Neuron (in vitro differentiated cells): ENCODE data around the gene PRPSAP2.

Experiments used
- H2AFZ ChIP-seq: one replicate; pipeline ENCODE4 v1.6.1; 2013; ENCODE audit warnings: low read depth, mild to moderate bottlenecking, inconsistent platforms, low read length, moderate library complexity
- H3K27me3 ChIP-seq: one replicate; pipeline ENCODE4 v1.6.1; 2013; ENCODE audit warnings: low read length; ENCODE audit not compliant: insufficient read depth
- H3K36me3 ChIP-seq: one replicate; pipeline ENCODE4 v1.6.1; 2013; ENCODE audit warnings: low read length; ENCODE audit not compliant: insufficient read depth
- H3K4me1 ChIP-seq: one replicate; pipeline ENCODE4 v1.6.1; 2013; ENCODE audit warnings: low read length; ENCODE audit not compliant: insufficient read depth
- H3K4me3 ChIP-seq: 2 replicates; pipeline ENCODE4 v1.5.1; 2013; ENCODE audit warnings: mild to moderate bottlenecking, low read length, moderate library complexity
- H3K9me3 ChIP-seq: one replicate; pipeline ENCODE4 v1.6.1; 2013; ENCODE audit warnings: low read length

Gene PRPSAP2

DNA sequence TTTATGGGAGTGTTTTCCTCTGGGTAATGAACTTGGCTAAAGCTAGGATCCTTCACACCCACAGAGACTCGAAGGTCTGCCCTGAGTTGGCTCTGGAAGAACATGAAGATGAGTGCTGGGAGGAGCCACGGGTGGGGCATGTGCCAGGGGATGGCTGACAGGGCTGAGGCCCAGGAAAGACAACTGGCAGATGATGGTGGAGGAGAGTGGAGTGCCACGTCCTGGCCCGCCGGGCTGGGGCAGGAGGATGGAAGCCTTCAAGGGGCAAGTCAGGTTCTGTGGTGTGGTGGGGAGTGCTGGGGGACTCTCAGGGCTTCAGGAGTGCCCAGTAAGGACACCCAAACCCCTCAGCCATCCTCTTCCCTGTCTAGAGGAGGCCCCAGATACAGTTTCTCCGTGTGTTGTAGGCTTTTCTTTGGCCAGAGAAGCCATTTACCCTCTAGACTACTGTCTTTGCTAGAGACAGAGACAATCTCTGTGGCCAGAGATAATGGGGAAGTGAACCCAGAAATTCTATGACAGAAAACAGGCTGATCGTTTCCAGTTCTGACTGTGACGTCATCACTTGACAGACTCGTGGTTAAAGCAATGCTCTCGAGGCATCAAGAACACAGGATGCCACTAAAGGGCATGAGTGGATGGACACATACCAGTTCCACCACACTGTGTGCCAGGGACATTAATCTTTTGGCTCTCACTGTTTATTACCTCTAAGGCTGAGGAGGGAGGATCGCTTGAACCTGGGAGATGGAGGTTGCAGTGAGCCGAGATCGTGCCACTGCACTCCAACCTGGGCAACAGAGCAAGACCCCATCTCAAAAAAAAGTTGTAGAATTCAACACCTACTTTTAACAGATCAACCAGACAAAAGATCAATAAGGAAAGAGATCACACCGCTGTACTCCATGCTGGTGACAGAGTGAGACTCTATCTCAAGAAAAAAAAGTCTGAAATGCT, 75.4 kb downstream of the PRPSAP2 start:
- no peaks in the 10 kb centered on the region for H3K27me3 ChIP-seq
- peaks cover 29% of the 10 kb centered on the region for H3K36me3 ChIP-seq
- no peak overlapping the region for H3K4me3 ChIP-seq
- no peaks in the 10 kb centered on the region for H3K9me3 ChIP-seq
- H3K4me1 ChIP-seq, result no peaks in the 10 kb centered on the region
- no peak overlapping the region for H2AFZ ChIP-seq

DNA sequence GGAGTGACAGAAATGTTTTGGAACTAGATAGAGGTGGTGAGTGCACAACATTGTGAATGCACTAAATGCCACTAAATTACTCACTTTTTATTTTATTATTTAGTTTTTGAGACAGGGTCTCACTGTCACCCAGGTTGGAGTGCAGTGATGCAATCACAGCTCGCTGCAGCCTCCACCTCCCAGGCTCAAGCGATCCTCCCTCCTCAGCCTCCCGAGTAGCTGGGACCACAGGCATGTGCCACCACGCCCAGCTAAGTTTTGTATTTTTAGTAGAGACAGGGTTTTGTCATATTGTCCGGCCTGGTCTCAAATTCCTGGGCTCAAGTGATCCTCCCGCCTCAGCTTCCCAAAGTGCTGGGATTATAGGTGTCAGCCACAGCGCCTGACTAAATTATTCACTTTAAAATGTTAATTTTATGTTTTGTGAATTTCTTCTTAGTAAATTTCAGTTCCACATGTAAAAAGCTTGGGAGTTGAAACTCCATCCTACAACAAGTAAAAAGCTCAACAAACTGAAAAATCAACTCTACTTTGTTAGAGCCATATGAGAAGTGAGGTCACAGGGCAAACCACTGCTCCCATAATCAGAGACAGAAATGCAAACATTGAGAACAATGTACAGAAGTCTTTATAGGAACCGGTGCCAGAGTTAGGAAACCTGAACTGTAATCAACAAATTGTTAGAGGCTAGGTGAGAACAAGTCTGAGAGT, 80.2 kb downstream of the PRPSAP2 start:
- Histone ChIP-seq H3K4me1 (no peaks in the 10 kb centered on the region), H3K9me3 (no peaks in the 10 kb centered on the region), H2AFZ (no peak overlapping the region), H3K4me3 (no peak overlapping the region), H3K36me3 (no peaks in the 10 kb centered on the region), H3K27me3 (no peaks in the 10 kb centered on the region)

DNA sequence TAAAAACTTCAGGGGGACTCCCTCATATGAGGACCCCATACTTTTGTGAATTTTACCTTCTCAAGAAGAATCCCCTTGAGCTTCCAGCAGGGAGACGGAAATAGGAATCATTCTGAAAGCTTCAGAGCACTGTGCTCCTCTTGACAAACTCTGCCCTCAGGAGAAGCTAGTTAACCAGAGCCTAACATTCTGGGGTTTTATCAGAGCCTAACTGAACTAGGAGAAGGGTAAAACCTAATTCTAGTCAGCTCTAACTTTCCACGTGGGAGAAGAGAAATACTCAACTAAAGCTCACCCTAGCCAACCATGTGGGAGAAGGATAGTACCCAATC, 80.7 kb downstream of the PRPSAP2 start:
- Histone ChIP-seq H3K9me3 (no peaks in the 10 kb centered on the region), H3K27me3 (no peaks in the 10 kb centered on the region), H3K36me3 (no peaks in the 10 kb centered on the region), H2AFZ (no peak overlapping the region), H3K4me3 (no peak overlapping the region), H3K4me1 (no peaks in the 10 kb centered on the region)

DNA sequence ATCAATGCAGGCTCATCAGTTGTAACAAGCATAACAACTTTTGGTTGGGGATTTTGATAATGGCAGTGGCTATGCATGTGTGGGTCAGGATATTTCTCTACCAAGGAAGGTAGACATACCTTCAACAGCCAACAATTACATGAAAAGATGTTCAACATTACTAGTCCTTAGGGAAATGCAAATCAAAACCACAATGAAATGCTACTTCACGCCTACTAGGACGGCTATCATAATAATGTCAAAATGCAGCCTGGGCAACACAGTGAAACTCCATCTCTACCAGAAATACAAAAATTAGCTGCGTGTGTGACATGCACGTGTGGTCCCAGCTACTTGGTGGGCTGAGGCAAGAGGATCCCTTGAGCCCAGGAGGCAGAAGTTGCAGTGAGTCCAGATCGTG, 86.7 kb downstream of the PRPSAP2 start:
- no peaks in the 10 kb centered on the region for H3K9me3 ChIP-seq
- H3K4me3 ChIP-seq, result no peak overlapping the region
- no peaks in the 10 kb centered on the region for H3K36me3 ChIP-seq
- H3K27me3 ChIP-seq, result peaks cover 6% of the 10 kb centered on the region
- H2AFZ ChIP-seq, result no peak overlapping the region
- H3K4me1 ChIP-seq, result no peaks in the 10 kb centered on the region

DNA sequence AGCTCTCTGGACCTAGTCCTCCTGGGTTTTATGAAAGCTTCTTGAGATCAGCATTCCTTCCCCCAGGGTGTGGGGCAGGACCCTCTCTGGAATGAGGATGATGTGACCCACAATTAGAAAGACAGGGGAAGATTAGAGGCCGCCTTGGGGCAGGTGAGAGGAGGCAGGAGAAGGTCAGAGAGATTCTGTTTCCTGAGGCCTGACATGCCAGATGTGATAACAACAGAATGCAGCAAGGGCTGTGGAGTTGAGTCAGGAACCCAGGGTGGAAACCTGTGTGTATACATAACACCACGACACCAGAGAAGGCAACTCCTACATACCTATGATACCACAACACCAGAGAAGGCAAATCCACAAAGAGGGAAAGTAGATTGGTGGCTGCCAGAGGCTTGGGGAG, 88.6 kb downstream of the PRPSAP2 start:
- Histone ChIP-seq H3K36me3 (no peaks in the 10 kb centered on the region), H3K4me3 (no peak overlapping the region), H3K27me3 (peaks cover 6% of the 10 kb centered on the region)

DNA sequence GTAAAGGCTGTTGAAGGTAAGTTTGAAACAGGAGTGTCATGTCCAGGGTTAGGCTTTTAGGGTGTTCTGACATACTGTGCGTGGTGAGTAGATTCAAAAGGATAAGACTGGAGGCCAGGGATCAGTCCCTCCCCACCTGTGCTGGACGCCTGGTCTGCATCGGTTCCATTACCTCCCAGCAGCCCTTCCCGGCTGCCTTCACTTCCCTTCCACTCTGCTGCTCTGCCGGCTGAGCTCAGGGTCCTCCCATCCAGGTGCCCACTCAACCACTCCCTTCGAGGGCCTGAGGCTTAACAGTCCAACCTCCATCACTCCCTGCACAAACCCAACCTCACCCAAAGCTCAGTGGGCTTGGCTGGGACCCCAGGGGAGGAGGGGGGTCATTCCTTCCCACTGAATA, 89.9 kb downstream of the PRPSAP2 start:
- H3K4me1 ChIP-seq, result no peaks in the 10 kb centered on the region
- no peaks in the 10 kb centered on the region for H3K36me3 ChIP-seq
- peaks cover 6% of the 10 kb centered on the region for H3K27me3 ChIP-seq
- H3K9me3 ChIP-seq, result no peaks in the 10 kb centered on the region
- no peak overlapping the region for H3K4me3 ChIP-seq
- H2AFZ ChIP-seq, result no peak overlapping the region

More for the DNA sequence above, 88.6 kb downstream of the PRPSAP2 start:
- Histone ChIP-seq H2AFZ (no peak overlapping the region), H3K4me1 (no peaks in the 10 kb centered on the region), H3K9me3 (no peaks in the 10 kb centered on the region)

DNA sequence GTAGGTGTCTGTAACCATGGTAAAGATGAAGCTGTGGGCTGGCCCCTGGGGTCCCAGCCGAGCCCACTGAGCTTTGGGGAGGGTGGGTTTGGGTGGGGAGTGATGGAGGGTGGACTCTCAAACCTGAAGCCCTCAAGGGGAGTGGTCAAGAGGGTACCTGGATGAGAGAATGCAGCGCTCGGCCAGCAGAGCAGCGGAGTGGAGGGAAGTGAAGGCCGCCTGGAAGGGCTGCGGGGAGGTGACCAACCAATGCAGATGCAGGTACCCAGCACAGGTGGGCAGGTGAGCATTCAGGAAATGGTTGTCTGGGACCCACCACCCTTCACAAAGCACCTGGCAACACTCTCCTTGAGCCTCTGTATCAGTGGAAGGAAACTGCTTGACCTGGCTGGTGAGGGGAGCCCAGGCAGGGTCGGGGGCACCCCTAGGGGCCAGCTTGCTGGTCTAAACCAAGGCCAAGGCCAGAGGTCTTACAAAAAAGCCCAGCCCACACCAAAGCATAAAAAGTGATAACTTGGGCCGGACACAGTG, 90.6 kb downstream of the PRPSAP2 start:
- no peaks in the 10 kb centered on the region for H3K36me3 ChIP-seq
- H2AFZ ChIP-seq, result no peak overlapping the region
- H3K27me3 ChIP-seq, result peaks cover 6% of the 10 kb centered on the region
- H3K4me3 ChIP-seq, result no peak overlapping the region
- H3K4me1 ChIP-seq, result no peaks in the 10 kb centered on the region
- H3K9me3 ChIP-seq, result no peaks in the 10 kb centered on the region

DNA sequence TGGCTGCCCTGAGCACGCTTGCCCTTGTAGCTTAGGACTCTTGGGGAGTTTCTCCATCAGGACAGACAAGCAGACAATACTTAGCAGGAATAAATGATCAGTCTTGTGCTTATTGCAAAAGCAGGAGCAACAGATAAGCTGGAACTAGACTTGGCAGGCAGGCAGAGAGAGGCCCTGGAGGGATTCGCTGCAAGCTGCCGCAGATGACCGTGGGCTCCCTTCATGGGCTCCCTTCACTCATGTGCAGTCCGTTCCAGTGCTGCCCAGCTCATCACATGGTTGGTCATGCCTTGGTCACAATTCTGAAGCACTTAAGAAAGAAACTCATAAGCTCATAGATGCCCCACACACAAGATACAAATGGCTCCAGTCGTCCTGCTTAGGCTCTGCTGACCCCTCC, 91.6 kb downstream of the PRPSAP2 start:
- H3K4me3 ChIP-seq, result no peak overlapping the region
- H3K4me1 ChIP-seq, result no peaks in the 10 kb centered on the region
- no peaks in the 10 kb centered on the region for H3K36me3 ChIP-seq
- no peak overlapping the region for H2AFZ ChIP-seq
- H3K9me3 ChIP-seq, result no peaks in the 10 kb centered on the region
- peaks cover 6% of the 10 kb centered on the region for H3K27me3 ChIP-seq

DNA sequence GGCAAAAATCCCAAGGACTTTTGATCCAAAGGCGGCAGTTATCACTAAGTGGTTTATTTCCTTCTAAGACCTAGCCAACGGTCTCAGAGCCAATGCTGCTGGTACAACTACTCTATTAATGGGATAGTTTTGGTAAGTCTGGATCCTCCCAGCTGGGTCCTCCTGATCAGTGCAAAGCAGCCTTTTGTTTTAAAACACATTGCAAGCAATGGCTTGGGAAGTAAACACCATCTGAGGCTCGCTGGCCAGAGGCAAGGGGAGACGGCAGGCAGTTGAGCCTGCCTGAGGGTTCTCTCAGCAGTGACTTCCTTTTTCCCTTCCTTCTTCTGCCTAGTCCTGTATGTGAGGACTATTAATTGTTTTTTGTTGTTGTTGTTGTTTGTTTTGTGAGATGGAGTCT, 92.4 kb downstream of the PRPSAP2 start:
- Histone ChIP-seq H2AFZ (no peak overlapping the region), H3K4me1 (no peaks in the 10 kb centered on the region), H3K4me3 (no peak overlapping the region), H3K36me3 (no peaks in the 10 kb centered on the region), H3K27me3 (peaks cover 6% of the 10 kb centered on the region), H3K9me3 (no peaks in the 10 kb centered on the region)

DNA sequence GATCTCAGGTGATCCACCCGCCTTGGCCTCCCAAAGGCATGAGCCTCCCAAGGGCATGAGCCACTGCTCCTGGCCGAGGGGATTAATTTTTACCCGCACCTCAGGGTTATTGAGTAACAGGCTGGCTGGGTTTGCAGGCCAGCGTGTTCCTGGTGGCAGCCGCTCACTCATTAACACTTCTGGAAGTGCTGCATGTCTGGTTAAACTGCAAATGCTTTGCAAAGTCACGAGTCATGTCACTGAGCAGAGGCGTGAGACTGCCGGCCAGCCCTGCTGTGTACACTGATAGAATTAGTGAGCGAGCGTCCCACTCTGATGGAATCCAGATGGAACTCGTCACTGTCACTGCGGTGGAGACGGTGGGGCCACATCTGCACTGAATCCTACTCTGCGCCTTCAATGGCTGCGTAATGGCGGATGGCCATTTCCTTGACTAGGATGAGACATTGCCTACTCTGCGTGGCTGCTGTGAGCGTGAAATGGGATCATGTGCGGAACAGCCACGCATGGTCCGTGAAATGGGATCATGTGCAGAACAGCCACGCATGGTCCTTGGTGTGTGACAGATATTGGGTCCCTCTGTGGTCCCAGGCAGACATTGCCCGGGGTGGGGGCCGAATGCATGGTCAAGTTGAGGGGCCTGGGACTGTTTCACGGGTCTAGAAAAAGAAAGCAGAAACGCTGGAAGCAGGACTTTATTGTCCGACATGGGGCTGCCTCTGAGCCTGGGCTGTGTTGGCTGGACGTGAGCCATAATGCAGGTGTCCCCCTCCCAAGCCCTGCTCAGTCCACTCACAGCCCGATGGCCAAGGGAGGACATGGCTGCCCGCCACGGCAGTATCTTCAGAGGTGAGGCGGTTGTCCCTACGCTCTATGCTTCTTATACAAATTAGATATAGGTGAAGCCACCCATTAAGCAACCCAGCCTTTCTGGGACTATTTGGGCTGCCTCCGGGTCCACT, 93.3 kb downstream of the PRPSAP2 start:
- no peaks in the 10 kb centered on the region for H3K36me3 ChIP-seq
- no peaks in the 10 kb centered on the region for H3K4me1 ChIP-seq
- H3K27me3 ChIP-seq, result peaks cover 6% of the 10 kb centered on the region
- no peak overlapping the region for H2AFZ ChIP-seq
- H3K4me3 ChIP-seq, result no peak overlapping the region
- H3K9me3 ChIP-seq, result no peaks in the 10 kb centered on the region

DNA sequence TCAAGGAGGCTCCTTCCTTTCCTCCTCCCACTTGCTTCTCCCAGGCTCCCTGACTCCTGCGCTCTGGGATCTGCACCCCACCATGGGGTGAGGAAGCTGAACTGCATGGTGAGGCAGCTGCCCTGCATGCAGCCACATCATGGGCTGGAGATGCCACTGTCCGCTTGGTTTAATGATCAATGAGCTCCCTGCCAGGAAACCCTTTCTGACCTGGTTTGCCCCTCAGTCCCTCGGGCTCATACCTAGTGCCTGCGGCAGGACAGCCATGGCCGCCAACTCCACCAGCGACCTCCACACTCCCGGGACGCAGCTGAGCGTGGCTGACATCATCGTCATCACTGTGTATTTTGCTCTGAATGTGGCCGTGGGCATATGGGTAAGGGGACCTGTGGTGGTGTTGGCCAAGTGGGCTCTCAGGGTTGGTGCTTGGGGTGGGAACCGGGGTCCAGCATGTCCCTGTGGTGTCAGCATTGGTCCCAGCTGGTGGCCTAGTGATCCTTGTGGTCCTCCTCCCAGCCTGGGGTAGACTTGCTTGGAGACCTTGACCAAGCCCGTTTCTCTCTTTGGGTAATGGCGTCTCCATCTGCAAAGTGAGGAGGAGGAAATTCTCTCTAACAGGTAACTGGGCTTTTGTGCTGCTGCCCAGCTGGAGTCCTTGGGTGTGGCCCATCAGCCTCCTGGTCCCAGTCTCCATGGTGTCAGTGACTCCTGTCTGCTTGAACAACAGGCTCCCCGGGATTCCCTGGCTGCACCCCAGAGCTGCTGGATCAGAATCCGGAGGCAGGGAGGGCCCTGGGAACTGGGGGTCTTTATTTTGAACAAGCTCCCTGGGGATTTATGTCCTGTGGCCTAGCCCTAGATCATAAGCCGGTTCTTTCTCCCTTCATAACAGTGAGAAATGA, 94.3 kb downstream of the PRPSAP2 start, which contains the start of gene SLC5A10:
Gene SLC5A10, plus strand, starts transcription at position 225 of the 902 bp plus-strand sequence. Its CDS starts 41 bp downstream, at position 266.
- no peaks in the 10 kb centered on the region for H3K4me1 ChIP-seq
- H3K36me3 ChIP-seq, result no peaks in the 10 kb centered on the region
- H3K4me3 ChIP-seq, result no peak within 1 kb of the TSS
- H2AFZ ChIP-seq, result no peak within 1 kb of the TSS
- no peaks in the 10 kb centered on the region for H3K9me3 ChIP-seq
- H3K27me3 ChIP-seq, result peaks cover 6% of the 10 kb centered on the region

DNA sequence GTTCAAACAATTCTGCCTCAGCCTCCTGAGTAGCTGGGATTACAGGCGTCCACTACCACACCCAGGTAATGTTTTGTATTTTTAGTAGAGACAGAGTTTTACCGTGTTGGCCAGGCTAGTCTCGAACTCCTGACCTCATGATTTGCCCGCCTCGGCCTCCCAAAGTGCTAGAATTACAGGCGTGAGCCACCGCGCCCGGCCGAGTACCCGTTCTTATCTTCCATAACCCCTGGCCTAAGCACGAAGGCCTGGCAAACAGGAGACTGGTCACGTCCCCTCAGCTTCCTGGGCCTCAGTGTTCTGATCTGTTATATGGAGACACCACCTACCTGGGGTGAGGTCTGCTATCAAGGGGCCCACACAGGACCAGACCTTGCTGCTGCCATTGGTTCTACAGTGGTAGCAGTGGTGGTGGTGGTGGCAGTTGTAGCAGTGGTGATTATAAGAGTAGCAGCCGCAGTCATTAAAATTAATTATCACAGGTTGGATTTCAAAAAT, 95.3 kb downstream of the PRPSAP2 start:
- Histone ChIP-seq H3K9me3 (no peaks in the 10 kb centered on the region), H3K36me3 (no peaks in the 10 kb centered on the region), H2AFZ (no peak overlapping the region), H3K4me3 (no peak overlapping the region), H3K4me1 (no peaks in the 10 kb centered on the region), H3K27me3 (no peaks in the 10 kb centered on the region)
